ENCODE data around the gene P2RX4.
A peak's percentile ranks its signal among the peaks of the same experiment; 100 is the strongest.

Gene P2RX4

GRCh38 chr12:121214855-121215745 is 5.2 kb downstream of the P2RX4 start:
- TF ChIP-seq, protein P1, sequence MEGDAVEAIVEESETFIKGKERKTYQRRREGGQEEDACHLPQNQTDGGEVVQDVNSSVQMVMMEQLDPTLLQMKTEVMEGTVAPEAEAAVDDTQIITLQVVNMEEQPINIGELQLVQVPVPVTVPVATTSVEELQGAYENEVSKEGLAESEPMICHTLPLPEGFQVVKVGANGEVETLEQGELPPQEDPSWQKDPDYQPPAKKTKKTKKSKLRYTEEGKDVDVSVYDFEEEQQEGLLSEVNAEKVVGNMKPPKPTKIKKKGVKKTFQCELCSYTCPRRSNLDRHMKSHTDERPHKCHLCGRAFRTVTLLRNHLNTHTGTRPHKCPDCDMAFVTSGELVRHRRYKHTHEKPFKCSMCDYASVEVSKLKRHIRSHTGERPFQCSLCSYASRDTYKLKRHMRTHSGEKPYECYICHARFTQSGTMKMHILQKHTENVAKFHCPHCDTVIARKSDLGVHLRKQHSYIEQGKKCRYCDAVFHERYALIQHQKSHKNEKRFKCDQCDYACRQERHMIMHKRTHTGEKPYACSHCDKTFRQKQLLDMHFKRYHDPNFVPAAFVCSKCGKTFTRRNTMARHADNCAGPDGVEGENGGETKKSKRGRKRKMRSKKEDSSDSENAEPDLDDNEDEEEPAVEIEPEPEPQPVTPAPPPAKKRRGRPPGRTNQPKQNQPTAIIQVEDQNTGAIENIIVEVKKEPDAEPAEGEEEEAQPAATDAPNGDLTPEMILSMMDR (IDR thresholded peaks at IDR 0.05), result no peak
- Histone ChIP-seq H3K4me3 (no peak overlapping the region), H3K27ac (peak overlapping the region; percentile 49 to 66)
- no peak for DNase-seq (ENCODE audit: low spot score)

DNA sequence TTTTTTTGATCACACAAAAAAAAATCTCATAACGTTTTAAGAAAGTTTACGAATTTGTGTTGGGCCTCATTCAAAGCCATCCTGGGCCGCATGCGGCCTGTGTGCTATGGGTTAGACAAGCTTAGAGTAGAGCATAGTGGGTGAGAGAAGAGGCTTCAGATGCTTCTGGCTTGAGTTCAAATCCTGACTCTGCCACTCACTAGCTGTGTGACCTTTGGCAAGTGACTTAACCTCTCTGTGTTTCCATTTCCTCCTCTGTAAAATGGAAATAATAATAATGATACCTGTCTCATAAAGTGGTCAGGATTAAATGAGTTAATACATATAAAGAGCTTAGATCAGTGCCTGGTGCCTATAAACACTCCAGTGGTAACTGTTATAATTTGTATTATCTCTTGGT is 6.2 kb downstream of the P2RX4 start:
- Histone ChIP-seq H3K27ac (no peak overlapping the region), H3K4me3 (no peak overlapping the region)
- DNase-seq (ENCODE audit: low spot score), result no peak
- TF ChIP-seq, protein P1 (IDR thresholded peaks at IDR 0.05), result no peak

DNA sequence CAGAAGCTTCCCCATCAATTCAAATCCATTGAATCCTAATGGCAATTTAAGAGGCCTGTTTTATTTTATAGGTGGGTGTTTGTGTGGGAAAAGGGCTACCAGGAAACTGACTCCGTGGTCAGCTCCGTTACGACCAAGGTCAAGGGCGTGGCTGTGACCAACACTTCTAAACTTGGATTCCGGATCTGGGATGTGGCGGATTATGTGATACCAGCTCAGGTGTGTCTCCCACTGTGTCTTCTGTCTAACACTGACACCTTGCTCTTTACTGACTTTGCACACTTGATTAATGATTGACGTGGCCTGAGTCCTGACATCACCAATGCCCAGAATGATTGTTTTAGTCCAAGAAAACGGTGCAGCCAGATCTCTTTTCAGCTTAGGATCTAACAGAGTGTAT is 7.1 kb downstream of the P2RX4 start:
- DNase-seq (ENCODE audit: low spot score), result no peak
- TF ChIP-seq, protein P1 (IDR thresholded peaks at IDR 0.05), result no peak
- Histone ChIP-seq H3K4me3 (no peak overlapping the region), H3K27ac (no peak overlapping the region)

DNA sequence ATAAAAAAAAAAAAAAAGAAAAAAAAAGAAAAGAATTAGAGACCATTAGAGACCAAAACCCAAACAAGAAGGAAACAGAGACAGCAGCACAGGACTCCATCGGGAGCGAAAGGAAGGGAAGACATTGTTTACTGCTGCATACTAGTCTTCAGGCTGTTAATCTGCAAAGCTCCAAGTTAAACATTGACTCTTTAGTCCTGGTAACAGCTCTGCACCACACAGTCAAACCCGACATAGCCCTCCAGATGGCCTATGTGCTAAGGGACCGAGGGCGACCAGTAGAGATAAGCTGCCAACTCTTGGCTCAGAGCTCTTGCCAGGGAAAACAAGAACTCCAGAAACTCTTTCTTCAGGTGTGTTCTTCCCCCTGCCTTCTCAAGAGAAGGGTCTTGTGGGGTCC is 7.8 kb downstream of the P2RX4 start:
- no peak overlapping the region for H3K27ac ChIP-seq

DNA sequence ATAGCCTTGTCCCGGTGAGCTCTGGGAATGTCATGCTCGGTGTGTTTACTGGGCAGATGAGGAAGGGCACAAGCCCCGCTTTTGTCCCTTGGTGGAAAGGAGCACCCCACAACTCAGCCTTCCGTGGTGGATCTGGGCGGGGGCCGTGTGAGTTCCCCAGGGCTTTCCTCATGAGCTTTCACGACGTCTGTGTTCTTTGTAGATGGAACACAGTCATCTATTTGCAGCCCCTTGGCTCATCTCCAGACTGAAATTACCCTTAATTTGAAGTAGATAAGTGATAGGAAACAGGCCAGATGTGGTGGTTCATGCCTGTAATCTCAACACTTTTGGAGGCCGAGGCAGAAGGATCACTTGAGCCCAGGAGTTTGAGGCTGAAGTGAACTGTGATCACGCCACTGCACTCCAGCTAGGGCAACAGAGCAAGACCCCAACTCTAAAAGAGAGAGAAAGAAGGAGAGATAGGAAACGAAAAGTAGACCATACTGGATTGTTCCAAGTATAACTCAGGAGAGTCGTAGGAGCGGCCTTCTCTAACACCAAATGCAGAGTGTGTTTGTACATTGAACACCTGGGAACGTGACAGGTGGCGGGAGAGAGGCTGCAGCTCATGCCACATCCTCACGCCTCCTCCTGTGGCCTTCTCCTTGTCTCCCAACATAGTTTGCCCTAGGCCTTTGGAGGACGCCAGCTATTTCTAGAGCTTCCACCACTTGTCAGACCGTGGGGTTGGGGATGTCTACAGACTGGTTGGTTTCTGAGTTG is 8.8 kb downstream of the P2RX4 start:
- TF ChIP-seq, protein P1 (IDR thresholded peaks at IDR 0.05), result no peak
- no peak for DNase-seq (ENCODE audit: low spot score)
- H3K27ac ChIP-seq, result no peak overlapping the region
- H3K4me3 ChIP-seq, result no peak overlapping the region

More for the DNA sequence above, 7.8 kb downstream of the P2RX4 start:
- H3K4me3 ChIP-seq, result no peak overlapping the region
- TF ChIP-seq, protein P1 (IDR thresholded peaks at IDR 0.05), result no peak
- no peak for DNase-seq (ENCODE audit: low spot score)

DNA sequence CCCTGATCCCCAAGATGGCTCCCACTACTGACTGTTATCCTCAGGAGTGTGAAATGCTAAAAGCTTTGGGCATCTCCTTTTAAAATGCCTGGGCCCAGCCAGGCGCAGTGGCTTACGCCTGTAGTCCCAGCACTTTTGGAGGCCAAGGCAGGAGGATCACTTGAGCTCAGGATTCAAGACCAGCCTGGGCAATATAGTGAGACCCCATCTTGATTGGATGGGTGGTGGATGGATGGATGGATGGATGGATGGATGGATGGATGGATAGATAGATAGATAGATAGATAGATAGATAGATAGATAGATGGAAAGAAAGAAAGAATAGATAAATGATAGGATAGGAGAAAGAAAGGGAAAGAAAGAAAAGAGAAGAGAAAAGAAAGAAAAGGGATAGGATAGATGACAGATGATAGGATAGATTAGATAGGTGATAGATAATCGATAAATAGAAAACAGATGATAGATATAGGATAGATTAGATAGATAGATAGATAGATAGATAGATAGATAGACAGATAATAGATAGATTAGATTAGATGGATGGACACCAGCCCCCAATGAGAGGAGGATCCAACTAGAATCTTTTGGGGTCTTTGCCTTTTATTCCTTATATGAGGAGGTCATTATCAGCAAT is 9.5 kb downstream of the P2RX4 start:
- no peak overlapping the region for H3K27ac ChIP-seq

More for the DNA sequence above, 9.5 kb downstream of the P2RX4 start:
- no peak overlapping the region for H3K4me3 ChIP-seq
- TF ChIP-seq, protein P1 (IDR thresholded peaks at IDR 0.05), result no peak
- DNase-seq (ENCODE audit: low spot score), result no peak

All from coronary artery (tissue), 2 donors.